GM13976 (cell line): ENCODE measurements around the gene ATP10A.

Source experiments
- DNase-seq: peaks from one replicate; pipeline ENCODE4 v3.0.0; 2012; ENCODE audit warnings: low spot score
- CTCF ChIP-seq: IDR thresholded peaks from 2 replicates; pipeline ENCODE4 v1.5.1; 2012; ENCODE audit warnings: borderline replicate concordance, mild to moderate bottlenecking; ENCODE audit not compliant: insufficient read depth; ENCODE audit errors: extremely low read depth, missing control alignments, control extremely low read depth
- in situ Hi-C: fragments of 300-500 bp; cut with MboI; formaldehyde crosslinking; loops from one replicate; pipeline ENCODE4 v1.12.0; 2022; ENCODE audit warnings: low sequenced_read_pairs, mixed read lengths, inconsistent platforms; ENCODE audit not compliant: unreplicated experiment

Gene ATP10A

GRCh38 chr15:25741256-25741580, 121.9 kb downstream of the ATP10A start:
- no peak for TF ChIP-seq CTCF
- DNase-seq = no peak
- in situ Hi-C loops = no loop called here

- no peak for DNase-seq
- in situ Hi-C loops = no loop called here
- no peak for TF ChIP-seq CTCF
These were observed 122.5 kb downstream of the ATP10A start for GRCh38 chr15:25740383-25741255.

GRCh38 chr15:25739687-25740121, 123.4 kb downstream of the ATP10A start:
- DNase-seq = no peak
- TF ChIP-seq CTCF = no peak
- in situ Hi-C loops = no loop called here

GRCh38 chr15:25738171-25738965, 124.8 kb downstream of the ATP10A start:
- TF ChIP-seq CTCF = no peak
- in situ Hi-C loops = no loop called here
- no peak for DNase-seq

- in situ Hi-C loops = no loop called here
These were observed 125.9 kb downstream of the ATP10A start for GRCh38 chr15:25737218-25737643.

More at GRCh38 chr15:25737218-25737643, 125.9 kb downstream of the ATP10A start:
- DNase-seq = no peak
- no peak for TF ChIP-seq CTCF
